GM12878 (cell line): ENCODE results near the gene EPHA1. TPM values are rescaled to one million over a fixed set of nuclear protein-coding genes. Genes with fewer than 3 reads are reported as not detected.

Experiments used
- ATAC-seq: fragments of 200-7000 bp; cut with Tn5 transposase; 3 replicates; pipeline ENCODE4 v1.9.1; 2020; ENCODE audit warnings: mild to moderate bottlenecking, moderate library complexity
- BruUV-seq: library from RNA; stranded (reverse); fragments of 400-500 nt; replicated peaks from 2 replicates; lab custom pipeline; 2021; lab: Mats Ljungman, UMichigan
- CTCF ChIA-PET: fragments of 300-600 bp; sonication (Branson Sonifier 250); formaldehyde crosslinking; extraction: SDS; loops from one replicate; lab custom pipeline; 2021; ENCODE audit warnings: inconsistent platforms; lab: Yijun Ruan, JAX
- POLR2A ChIA-PET: fragments of 350-600 bp; formaldehyde crosslinking; extraction: SDS; loops from one replicate; lab custom pipeline; 2021; ENCODE audit warnings: inconsistent platforms; lab: Charles Lee
- RAD21 ChIA-PET: fragments of 300-600 bp; sonication (Branson Sonifier 250); formaldehyde crosslinking; loops from one replicate; lab custom pipeline; 2023; ENCODE audit warnings: antibody characterized with exemption; ENCODE audit not compliant: unreplicated experiment; lab: Charles Lee
- SMC1A ChIA-PET: fragments of 300-600 bp; sonication (Branson Sonifier 250); formaldehyde crosslinking; loops from one replicate; lab custom pipeline; 2023; ENCODE audit not compliant: unreplicated experiment, uncharacterized antibody; lab: Charles Lee
- DNase-seq: peaks from one replicate; pipeline ENCODE4 v3.0.0-alpha.2; 2011; ENCODE audit warnings: low read depth, low spot score
- FAIRE-seq: peaks from 3 replicates; lab custom pipeline; 2011; peaks lifted over from hg19 to GRCh38; lab: Jason Lieb, UNC
- H2AFZ ChIP-seq: 2 replicates; pipeline ENCODE4 v1.6.0; 2011; ENCODE audit warnings: low read depth, low read length, control low read depth; ENCODE audit not compliant: control insufficient read depth
- H3K27ac ChIP-seq: 2 replicates; pipeline ENCODE4 v1.5.1; 2011; ENCODE audit warnings: control low read depth; ENCODE audit not compliant: control insufficient read depth, insufficient read depth
- H3K27me3 ChIP-seq, 2 experiments: replicated peaks in 1 of 2; 2 replicates each; pipeline versions ENCODE4 v1.6.0 to v1.6.1; 2011; ENCODE audit warnings: low read length in 1 of 2; ENCODE audit not compliant: control insufficient read depth in 2 of 2, insufficient read depth in 2 of 2
- H3K36me3 ChIP-seq, 2 experiments: 2 replicates each; pipeline ENCODE4 v1.5.1; 2011; ENCODE audit warnings: low read length in 1 of 2; ENCODE audit not compliant: control insufficient read depth in 2 of 2, insufficient read depth in 2 of 2
- H3K4me1 ChIP-seq: 2 replicates; pipeline ENCODE4 v1.6.1; 2011; ENCODE audit warnings: mild to moderate bottlenecking, low read length, moderate library complexity, mixed read lengths; ENCODE audit not compliant: control insufficient read depth, insufficient read depth
- H3K4me2 ChIP-seq: 2 replicates; pipeline ENCODE4 v1.6.0; 2011; ENCODE audit warnings: control low read depth; ENCODE audit not compliant: control insufficient read depth, insufficient read depth
- H3K4me3 ChIP-seq: fragments of 200-600 bp; sonication (generic); 2 replicates; pipeline ENCODE4 v1.5.1; 2016
- H3K79me2 ChIP-seq: 2 replicates; pipeline ENCODE4 v1.6.0; 2011; ENCODE audit warnings: low read length; ENCODE audit not compliant: control insufficient read depth, insufficient read depth
- H3K9ac ChIP-seq: 2 replicates; pipeline ENCODE4 v1.8.0; 2011; ENCODE audit warnings: low read length, control low read depth, mixed read lengths; ENCODE audit not compliant: control insufficient read depth, insufficient read depth
- H3K9me3 ChIP-seq: replicated peaks from 3 replicates; pipeline ENCODE4 v1.5.1; 2011; ENCODE audit warnings: mild to moderate bottlenecking, low read length; ENCODE audit not compliant: control insufficient read depth, insufficient read depth
- H4K20me1 ChIP-seq: 2 replicates; pipeline ENCODE4 v1.6.0; 2011; ENCODE audit not compliant: control insufficient read depth, insufficient read depth
- BACH1 ChIP-seq: fragments of 450-650 bp; IDR thresholded peaks from 2 replicates; pipeline ENCODE4 v1.6.1; 2017; ENCODE audit warnings: mild to moderate bottlenecking, borderline replicate concordance
- CEBPZ ChIP-seq: fragments of 150-350 bp; IDR thresholded peaks from 2 replicates; pipeline ENCODE4 v1.6.1; 2016; ENCODE audit warnings: low read depth, low read length
- CHD2 ChIP-seq: IDR thresholded peaks from 2 replicates; pipeline ENCODE4 v1.6.1; 2011; ENCODE audit warnings: low read depth, low read length, improper control_type of control experiment, borderline replicate concordance
- HDAC2 ChIP-seq: fragments of 200-600 bp; sonication (generic); IDR thresholded peaks from 2 replicates; pipeline ENCODE4 v1.6.1; 2017
- IKZF2 ChIP-seq, 2 experiments: fragments of 450-650 bp; IDR thresholded peaks; 2 replicates each; pipeline ENCODE4 v1.6.1; 2017; ENCODE audit warnings: mild to moderate bottlenecking in 2 of 2, moderate library complexity in 2 of 2
- MTA2 ChIP-seq: fragments of 450-650 bp; IDR thresholded peaks from 2 replicates; pipeline ENCODE4 v1.6.1; 2016; ENCODE audit warnings: low read depth, mild to moderate bottlenecking, moderate library complexity
- MTA3 ChIP-seq: IDR thresholded peaks from 2 replicates; pipeline ENCODE4 v1.6.1; 2012; ENCODE audit warnings: low read length, inconsistent platforms, borderline replicate concordance
- RAD51 ChIP-seq: fragments of 450-650 bp; IDR thresholded peaks from 2 replicates; pipeline ENCODE4 v1.6.1; 2016; ENCODE audit warnings: moderate library complexity, mild to moderate bottlenecking, inconsistent platforms
- RUNX3 ChIP-seq: IDR thresholded peaks from 2 replicates; pipeline ENCODE4 v1.6.1; 2012; ENCODE audit warnings: low read length, inconsistent platforms
- SMAD1 ChIP-seq: fragments of 450-650 bp; IDR thresholded peaks from 2 replicates; pipeline ENCODE4 v1.6.1; 2018; ENCODE audit warnings: mild to moderate bottlenecking, low read depth; ENCODE audit not compliant: partially characterized antibody
- SMARCA5 ChIP-seq: fragments of 450-650 bp; IDR thresholded peaks from 2 replicates; pipeline ENCODE4 v1.6.1; 2017; ENCODE audit warnings: mild to moderate bottlenecking
- SPI1 ChIP-seq: IDR thresholded peaks from 2 replicates; pipeline ENCODE4 v1.6.1; 2011; ENCODE audit warnings: low read depth, mild to moderate bottlenecking, low read length, moderate library complexity, borderline replicate concordance; ENCODE audit not compliant: insufficient read depth
- STAT1 ChIP-seq: fragments of 450-650 bp; conservative IDR thresholded peaks from 2 replicates; pipeline ENCODE4 v1.6.1; 2014; ENCODE audit warnings: antibody characterized with exemption, mild to moderate bottlenecking
- STAT3 ChIP-seq: IDR thresholded peaks from 2 replicates; pipeline ENCODE4 v1.6.1; 2011; ENCODE audit warnings: low read depth, low read length, improper control_type of control experiment
- ZBTB40 ChIP-seq: fragments of 450-650 bp; IDR thresholded peaks from 2 replicates; pipeline ENCODE4 v1.6.1; 2016; ENCODE audit warnings: mild to moderate bottlenecking, moderate library complexity, borderline replicate concordance
- WGBS: methylation state at CpG from one replicate; pipeline ENCODE4 v1.1.6; 2016; ENCODE audit warnings: low lambda C conversion rate; ENCODE audit not compliant: insufficient replicate concordance, insufficient coverage; ENCODE audit errors: missing lambda C conversion rate; 5-methylcytosine and 5-hydroxymethylcytosine counted together
- in situ Hi-C: fragments of 300-500 bp; cut with MboI; formaldehyde crosslinking; loops from 9 replicates; pipeline ENCODE4 v1.14.3; 2018; ENCODE audit warnings: mixed read lengths
- intact Hi-C: fragments of 100-400 bp; cut with micrococcal nuclease; formaldehyde crosslinking; loops from one replicate; pipeline ENCODE4 v1.14.2; 2022; ENCODE audit not compliant: unreplicated experiment
- polyA plus RNA-seq, 11 experiments: library from polyadenylated mRNA; depleted of rRNA in 4 of 11; unstranded in 6 of 11; stranded (reverse) in 5 of 11; fragments of >200 nt; fragmentation: Nextera tagmentation in 4 of 11; fragmentation: Illumina TruSeq in 1 of 11; extraction: Ambion mirVana in 4 of 11; extraction: Trizol in 1 of 11; gene quantifications; 1 replicate in 1 of 11; 2 replicates in 10 of 11; pipeline versions ENCODE4 v1.2.1 to v1.2.3, GENCODE V29; 2011 to 2016; ENCODE audit warnings: inconsistent platforms in 2 of 11, missing spikeins in 2 of 11, low read depth in 1 of 11
- total RNA-seq, 4 experiments: library from RNA; depleted of rRNA in 3 of 4; stranded (reverse); fragments of >200 nt in 3 of 4; fragmentation: Illumina TruSeq in 1 of 4; extraction: Trizol in 1 of 4; gene quantifications; 2 replicates each; pipeline versions ENCODE4 v1.2.1 to v1.2.3, GENCODE V29; 2013 to 2021
- TF ChIP-seq, protein P1 (sequence below): IDR thresholded peaks from 2 replicates; pipeline ENCODE4 v1.6.1; 2011; ENCODE audit warnings: low read depth, mild to moderate bottlenecking, low read length, moderate library complexity, borderline replicate concordance; ENCODE audit errors: extremely low read depth

Gene EPHA1
- total and polyA plus RNA-seq, 10 of the 15 experiments (the other 5 are each of a cell fraction or from before 2014, with no cell fraction given), result 0.11 to 0.35 (median 0.24) TPM; not detected in 6

DNA sequence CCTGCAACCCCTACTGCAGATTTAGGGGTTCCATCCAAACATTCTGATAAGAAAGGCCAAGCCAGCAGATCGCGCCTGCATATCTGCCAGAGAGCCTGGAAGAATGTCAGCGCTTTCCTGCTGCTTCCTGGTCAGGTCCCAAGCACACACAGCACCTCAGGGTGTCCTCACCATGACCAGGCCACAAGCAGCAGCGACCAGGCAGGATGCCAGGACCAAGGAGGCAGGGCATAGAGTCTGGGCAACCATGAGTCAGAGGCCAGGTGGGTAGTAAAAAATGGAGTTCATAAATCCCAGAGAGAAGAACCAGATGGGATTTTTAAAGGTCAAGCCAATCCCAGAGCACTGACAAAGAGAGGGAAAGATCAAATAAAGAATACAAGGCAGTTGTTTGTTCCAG lies 40.7 kb downstream of the EPHA1 start:
- in situ Hi-C loops, result no loop called here
- Histone ChIP-seq H3K4me3 (no peak overlapping the region), H4K20me1 (no peaks in the 10 kb centered on the region; the same call in 1 of the 2 replicates), H3K9ac (no peak overlapping the region), H3K36me3 (no peaks in the 10 kb centered on the region), H2AFZ (no peak overlapping the region), H3K9me3 (no peaks in the 10 kb centered on the region), H3K4me1 (no peaks in the 10 kb centered on the region), H3K27me3 (peaks cover 7 to 10% of the 10 kb centered on the region in 2 experiments), H3K27ac (no peak overlapping the region), H3K79me2 (no peaks in the 10 kb centered on the region), H3K4me2 (no peak overlapping the region)
- ChIA-PET CTCF (interaction anchor here (2.1 to 2.6 kb wide), 2 partner anchors 12 to 128 kb away, joined by 8 to 10 read pairs; no protein-coding TSS in a partner anchor), SMC1A (no interaction called here), RAD21 (no interaction called here), POLR2A (no interaction called here)
- BruUV-seq, result no TSS peak
- no peak for TF ChIP-seq MTA3
- TF ChIP-seq CEBPZ, result no peak
- TF ChIP-seq STAT3, result no peak
- TF ChIP-seq ZBTB40, result no peak
- no peak for TF ChIP-seq BACH1
- no peak for TF ChIP-seq SMAD1
- TF ChIP-seq, protein P1, sequence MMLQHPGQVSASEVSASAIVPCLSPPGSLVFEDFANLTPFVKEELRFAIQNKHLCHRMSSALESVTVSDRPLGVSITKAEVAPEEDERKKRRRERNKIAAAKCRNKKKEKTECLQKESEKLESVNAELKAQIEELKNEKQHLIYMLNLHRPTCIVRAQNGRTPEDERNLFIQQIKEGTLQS, result no peak
- TF ChIP-seq SMARCA5, result no peak
- TF ChIP-seq MTA2, result no peak
- no peak for TF ChIP-seq IKZF2 (IDR thresholded peaks at IDR 0.05)
- TF ChIP-seq CHD2, result no peak
- no peak for TF ChIP-seq SPI1
- no peak for TF ChIP-seq STAT1
- TF ChIP-seq HDAC2, result no peak
- no peak for TF ChIP-seq RUNX3
- no peak for TF ChIP-seq RAD51
- intact Hi-C loops, result loop anchor here (5.0 kb wide), 1 partner anchor 41 kb away; no protein-coding TSS in a partner anchor
- 25% methylated on average over 4 of the region's 4 CpGs for WGBS
- DNase-seq (no peak), FAIRE-seq (no peak), ATAC-seq (no peak)
